Stimulated activated CD4-positive, alpha-beta T cell treated with anti-CD3 and anti-CD28 coated beads, Interleukin-12 subunit alpha, Interleukin-12 subunit beta, amount 100 ng/mL, for 48 hours (primary cell): Measurements from ENCODE around the gene FAAH2.
"Not testable (repeated sequence)": the region's sequence is repeated elsewhere in the genome, so short reads cannot be mapped to it uniquely, and the experiment has no call there.

Source experiments
- DNase-seq, 3 donors: peaks; one replicate each; pipeline ENCODE4 v3.0.0-alpha.2; 2020; ENCODE audit warnings: low read depth in 2 of 3, low spot score in 1 of 3

The FAAH2 gene

DNA sequence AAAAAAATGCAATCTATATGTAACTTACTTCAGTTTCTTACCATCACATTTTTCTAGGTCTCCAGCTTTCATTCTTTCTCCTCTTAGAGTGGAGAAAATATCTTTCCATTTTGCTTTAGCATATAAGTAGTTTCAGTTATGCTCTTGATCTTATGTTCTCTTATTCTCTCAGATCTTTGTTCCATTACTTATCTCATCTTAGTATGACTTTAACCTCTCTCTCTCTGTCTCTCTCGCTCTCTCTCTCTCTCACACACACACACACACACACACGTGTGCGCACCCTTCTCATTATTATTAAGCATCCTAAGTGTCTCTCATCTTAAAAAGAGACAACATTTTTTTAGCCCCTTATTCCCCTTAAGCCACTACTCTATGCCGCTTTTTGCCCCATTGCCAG lies 92.8 kb downstream of the FAAH2 start:
- DNase-seq: no peak

- no peak for DNase-seq
Measured at GRCh38 chrX:57380026-57380796, 93.7 kb downstream of the FAAH2 start.

DNA sequence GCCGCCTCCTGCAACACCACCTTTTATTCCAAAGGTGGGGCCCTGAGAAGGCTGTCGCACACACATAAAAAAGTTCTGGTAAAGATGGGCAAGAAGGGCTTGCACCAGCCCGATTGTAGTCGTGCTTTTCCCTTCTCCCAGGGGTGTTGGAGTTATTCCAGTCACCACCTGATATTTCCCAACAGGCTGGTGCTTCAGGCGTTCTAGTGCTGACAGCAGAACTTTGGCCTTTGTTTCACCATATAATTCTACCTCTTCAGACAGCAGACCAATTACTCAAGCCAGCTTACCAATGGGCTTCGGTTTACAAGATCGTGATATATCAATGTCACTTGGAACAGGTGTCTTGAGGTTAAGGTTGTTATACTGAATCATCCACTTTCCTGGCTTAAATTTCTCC lies 107.7 kb downstream of the FAAH2 start:
- not testable (repeated sequence) for DNase-seq

DNA sequence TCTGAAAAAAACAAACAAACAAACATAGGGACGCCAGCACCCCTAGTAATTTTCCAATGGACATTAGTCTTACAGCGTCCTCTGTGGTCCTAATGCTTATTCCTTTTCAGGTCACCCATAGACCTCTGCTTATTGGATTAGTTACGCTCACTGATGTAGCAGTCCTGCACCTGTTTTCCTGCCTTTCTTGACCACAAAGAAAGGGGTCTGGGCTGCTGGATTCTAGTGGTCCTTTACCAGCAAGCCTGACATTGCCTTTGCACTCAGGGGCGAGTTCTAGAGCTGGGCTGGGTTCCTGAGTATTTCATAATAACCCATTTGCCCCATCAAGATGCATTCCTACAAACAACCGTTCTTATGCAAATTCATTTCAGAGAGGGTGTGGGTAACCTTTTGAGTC lies 116.7 kb downstream of the FAAH2 start:
- DNase-seq: not testable (repeated sequence)

- DNase-seq: no peak
Measured at GRCh38 chrX:57406149-57406548, 119.6 kb downstream of the FAAH2 start.

DNA sequence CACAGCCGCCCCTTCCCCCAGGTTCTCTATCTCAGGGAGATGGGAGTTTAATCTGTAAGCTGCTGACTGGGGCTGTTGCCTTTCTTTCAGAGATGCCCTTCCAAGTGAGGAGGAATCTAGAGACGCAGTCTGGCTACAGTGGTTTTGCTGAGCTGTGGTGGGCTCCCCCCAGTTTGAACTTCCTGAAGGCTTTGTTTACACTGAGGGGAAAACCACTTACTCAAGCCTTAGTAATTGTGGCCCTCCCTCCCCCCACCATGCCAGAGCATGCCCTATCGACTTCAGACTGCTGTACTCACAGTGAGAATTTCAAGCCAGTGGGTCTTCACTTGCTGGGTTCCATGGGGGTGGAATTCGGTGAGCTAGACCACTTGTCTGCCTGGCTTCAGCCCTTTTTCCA lies 131.3 kb downstream of the FAAH2 start:
- no peak for DNase-seq

GRCh38 chrX:57422289-57422688 lies 135.8 kb downstream of the FAAH2 start:
- DNase-seq: no peak

DNA sequence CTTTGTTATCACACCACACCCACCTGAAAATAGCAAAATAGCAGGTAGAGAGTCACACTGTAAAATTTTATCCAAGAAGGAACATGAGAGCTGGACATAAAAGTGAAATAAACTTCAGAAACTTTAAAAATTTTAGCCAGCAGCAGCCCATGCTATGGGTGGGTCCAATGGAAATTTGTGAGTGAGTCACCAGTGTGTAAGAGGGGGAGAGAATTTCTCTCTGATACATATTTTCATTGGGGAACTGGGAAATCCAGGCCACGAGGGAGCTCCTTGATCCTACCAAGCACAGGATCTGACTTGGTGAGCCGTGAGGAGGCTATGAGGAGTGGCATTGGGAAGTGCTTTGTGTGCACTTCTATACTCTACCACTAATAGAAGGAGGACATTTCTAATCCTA lies 136.3 kb downstream of the FAAH2 start:
- DNase-seq: no peak

DNA sequence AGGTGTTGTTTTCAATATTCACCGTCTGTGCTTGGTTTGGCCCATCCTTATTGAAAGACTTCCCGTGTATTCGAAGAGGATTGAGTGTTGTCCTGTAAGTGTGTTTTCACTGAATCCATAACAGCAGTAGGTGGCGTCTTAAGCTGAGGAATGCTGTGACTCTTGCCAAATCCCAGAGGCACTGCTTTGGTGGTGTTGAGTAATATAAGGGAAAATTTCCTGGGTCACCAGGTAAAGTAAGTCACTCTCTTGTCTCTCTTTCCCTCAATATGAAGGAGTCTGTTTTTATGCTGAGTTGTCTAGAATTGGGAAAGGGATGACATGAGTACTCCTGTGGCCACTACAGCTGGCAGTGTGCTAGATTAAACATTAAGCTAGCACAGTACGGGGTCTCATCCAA lies 158.6 kb downstream of the FAAH2 start:
- DNase-seq: no peak

- DNase-seq: no peak
Measured at GRCh38 chrX:57445832-57446231, 159.3 kb downstream of the FAAH2 start.

- no peak for DNase-seq
Measured at GRCh38 chrX:57447856-57448255, 161.3 kb downstream of the FAAH2 start.

DNA sequence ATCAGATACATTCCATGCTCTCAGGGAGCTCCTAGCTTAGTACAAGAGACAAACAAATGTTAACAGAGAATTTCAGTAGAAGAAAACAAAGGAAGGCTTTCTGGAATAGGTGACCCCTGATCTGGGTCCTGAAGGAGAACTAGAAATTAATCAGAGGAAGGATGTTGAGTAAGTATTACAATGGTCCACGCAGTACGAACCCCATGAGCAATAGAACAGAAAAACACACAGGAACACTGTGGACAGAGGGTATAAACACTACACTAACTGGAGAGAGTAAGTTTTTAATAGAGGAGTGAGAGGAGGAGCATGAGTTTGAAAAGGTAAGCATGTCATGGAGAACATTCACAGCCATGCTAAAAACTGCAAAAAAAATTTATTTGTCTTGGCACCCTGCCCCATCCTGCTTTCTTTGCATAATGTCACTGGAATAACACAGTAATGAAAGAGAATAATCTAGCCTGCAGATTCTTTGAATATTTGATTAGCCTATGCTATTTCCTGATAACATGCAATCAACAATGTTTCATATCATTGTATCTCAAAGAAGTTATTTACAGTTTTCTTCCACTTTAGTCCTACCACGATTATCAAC lies 165.0 kb downstream of the FAAH2 start:
- DNase-seq: no peak

GRCh38 chrX:57453901-57454300 lies 167.4 kb downstream of the FAAH2 start:
- DNase-seq: no peak

- DNase-seq: no peak
Measured at GRCh38 chrX:57481514-57481913, 195.0 kb downstream of the FAAH2 start.

- DNase-seq: no peak
Measured at GRCh38 chrX:57516491-57516890, 230.0 kb downstream of the FAAH2 start.

DNA sequence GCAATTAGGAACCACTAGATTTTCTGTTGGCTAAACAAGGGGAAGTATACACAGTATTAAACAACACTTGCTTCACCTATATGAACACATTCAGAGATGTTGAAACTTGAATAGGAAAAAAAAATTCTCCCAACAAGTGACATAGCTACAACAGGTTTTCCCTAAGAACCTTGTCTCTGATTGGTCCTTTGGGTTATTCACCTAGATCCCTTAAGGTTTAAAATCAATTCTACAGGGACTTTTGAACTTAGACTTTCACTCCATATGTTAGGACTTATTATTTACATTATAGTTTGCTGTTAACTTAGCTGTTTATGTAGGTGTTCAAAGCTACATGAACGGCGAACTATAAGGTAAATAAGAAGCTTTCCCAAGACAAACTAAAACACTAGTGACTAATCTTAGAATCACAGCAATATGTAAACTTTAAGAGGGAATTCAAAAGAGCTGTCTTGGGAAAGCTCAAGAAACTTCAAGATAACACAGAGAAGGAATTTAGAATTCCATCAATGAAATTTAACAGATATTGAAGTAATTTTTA lies 233.1 kb downstream of the FAAH2 start:
- no peak for DNase-seq

- DNase-seq: peak in 1 of 3 donors; percentile 1
Measured at GRCh38 chrX:57528670-57529255, 242.3 kb downstream of the FAAH2 start.
